HG03196 (cell line): ENCODE measurements around the gene SEC23B.
A peak's percentile ranks its signal among the peaks of the same experiment; 100 is the strongest.

Experiments used
- ATAC-seq: cut with Tn5 transposase; IDR thresholded peaks from one replicate; pipeline ENCODE4 v1.9.1; 2021; ENCODE audit not compliant: unreplicated experiment

The SEC23B gene

GRCh38 chr20:18587665-18588573 lies 80.2 kb downstream of the SEC23B start, which contains the start of gene DTD1:
DTD1 (plus strand) TSS chr20:18588054; CDS start chr20:18588073, 19 bp downstream.
- ATAC-seq: peak; percentile 89

GRCh38 chr20:18588574-18588933 lies 80.8 kb downstream of the SEC23B start:
- ATAC-seq: no peak

- no peak for ATAC-seq
Measured at GRCh38 chr20:18589941-18590674, 82.4 kb downstream of the SEC23B start.

- ATAC-seq: no peak
Measured at GRCh38 chr20:18596270-18596669, 88.5 kb downstream of the SEC23B start.

- no peak for ATAC-seq
Measured at GRCh38 chr20:18609741-18610140, 102.0 kb downstream of the SEC23B start.
